WTC11 (cell line): ENCODE data around the gene PLA2G4E. TPM values are rescaled to one million over a fixed set of nuclear protein-coding genes. Genes with fewer than 3 reads are reported as not detected.

ENCODE experiments used
- ATAC-seq: fragments of 200-7000 bp; cut with Tn5 transposase; 2 replicates; pipeline ENCODE4 v1.10.0; 2021; ENCODE audit warnings: mild to moderate bottlenecking, moderate library complexity
- CTCF ChIA-PET: fragments of 300-600 bp; sonication (Branson Sonifier 250); formaldehyde crosslinking; loops from one replicate; lab custom pipeline; 2021; ENCODE audit warnings: antibody characterized with exemption; lab: Charles Lee
- POLR2A ChIA-PET: fragments of 350-600 bp; sonication (Branson Sonifier 250); formaldehyde crosslinking; loops from one replicate; lab custom pipeline; 2021; ENCODE audit warnings: antibody characterized with exemption; lab: Charles Lee
- DNase-seq: peaks from one replicate; pipeline ENCODE4 v3.0.0; 2021; ENCODE audit warnings: low spot score
- H3K27ac Mint-ChIP-seq: 2 replicates; pipeline ENCODE4 v1.8.0; 2021; ENCODE audit warnings: mixed read lengths
- H3K27me3 Mint-ChIP-seq: 2 replicates; pipeline ENCODE4 v1.8.0; 2021; ENCODE audit warnings: low read depth, mild to moderate bottlenecking, moderate library complexity, mixed read lengths
- H3K36me3 Mint-ChIP-seq: 2 replicates; pipeline ENCODE4 v1.8.0; 2021; ENCODE audit warnings: mixed read lengths
- H3K4me1 Mint-ChIP-seq: 2 replicates; pipeline ENCODE4 v1.8.0; 2022; ENCODE audit warnings: mixed read lengths
- H3K4me3 Mint-ChIP-seq: 2 replicates; pipeline ENCODE4 v1.8.0; 2021; ENCODE audit warnings: mild to moderate bottlenecking, moderate library complexity, mixed read lengths
- H3K9me3 Mint-ChIP-seq: 2 replicates; pipeline ENCODE4 v1.8.0; 2021; ENCODE audit warnings: mixed read lengths
- AFF4 ChIP-seq: sonication (generic); formaldehyde crosslinking; IDR thresholded peaks from 2 replicates; pipeline ENCODE4 v1.8.1; 2023; ENCODE audit warnings: mild to moderate bottlenecking, missing genetic modification reagents, borderline replicate concordance
- ATF1 ChIP-seq: sonication (generic); formaldehyde crosslinking; IDR thresholded peaks from 2 replicates; pipeline ENCODE4 v1.8.1; 2023; ENCODE audit warnings: mild to moderate bottlenecking, moderate library complexity, missing genetic modification reagents
- ATF2 ChIP-seq: sonication (generic); formaldehyde crosslinking; IDR thresholded peaks from 2 replicates; pipeline ENCODE4 v1.8.1; 2022; ENCODE audit warnings: low read depth, missing genetic modification reagents, borderline replicate concordance
- ATF3 ChIP-seq: sonication (generic); formaldehyde crosslinking; conservative IDR thresholded peaks from 2 replicates; pipeline ENCODE4 v1.8.1; 2022; ENCODE audit warnings: mild to moderate bottlenecking, missing genetic modification reagents
- CTCF ChIP-seq: fragments of 200-600 bp; IDR thresholded peaks from 2 replicates; pipeline ENCODE4 v1.8.0; 2022; ENCODE audit warnings: antibody characterized with exemption
- ELF4 ChIP-seq: sonication (generic); formaldehyde crosslinking; IDR thresholded peaks from 2 replicates; pipeline ENCODE4 v1.8.1; 2022; ENCODE audit warnings: low read depth, mild to moderate bottlenecking, moderate library complexity, missing genetic modification reagents
- ERG ChIP-seq: fragments of 250-450 bp; sonication (Bioruptor Pico); IDR thresholded peaks from 2 replicates; pipeline ENCODE4 v1.8.0; 2021; ENCODE audit warnings: mild to moderate bottlenecking
- GABPB1 ChIP-seq: sonication (generic); formaldehyde crosslinking; IDR thresholded peaks from 2 replicates; pipeline ENCODE4 v1.8.1; 2023; ENCODE audit warnings: mild to moderate bottlenecking, missing genetic modification reagents
- HMGXB4 ChIP-seq: sonication (generic); formaldehyde crosslinking; IDR thresholded peaks from 2 replicates; pipeline ENCODE4 v1.8.1; 2023; ENCODE audit warnings: mild to moderate bottlenecking, moderate library complexity, missing genetic modification reagents
- IRF2 ChIP-seq: sonication (generic); formaldehyde crosslinking; IDR thresholded peaks from 2 replicates; pipeline ENCODE4 v1.8.0; 2022; ENCODE audit warnings: low read depth, missing genetic modification reagents, borderline replicate concordance
- SP1 ChIP-seq: sonication (generic); formaldehyde crosslinking; conservative IDR thresholded peaks from 2 replicates; pipeline ENCODE4 v1.8.1; 2022; ENCODE audit warnings: missing genetic modification reagents
- STAT6 ChIP-seq: sonication (generic); formaldehyde crosslinking; conservative IDR thresholded peaks from 2 replicates; pipeline ENCODE4 v1.8.1; 2023; ENCODE audit warnings: mild to moderate bottlenecking, low read depth, missing genetic modification reagents, moderate library complexity
- TEAD1 ChIP-seq: sonication (generic); formaldehyde crosslinking; IDR thresholded peaks from 2 replicates; pipeline ENCODE4 v1.8.0; 2022; ENCODE audit warnings: mild to moderate bottlenecking, missing genetic modification reagents
- USF2 ChIP-seq: sonication (generic); formaldehyde crosslinking; IDR thresholded peaks from 2 replicates; pipeline ENCODE4 v1.8.1; 2023; ENCODE audit warnings: mild to moderate bottlenecking, missing genetic modification reagents, moderate library complexity
- ZNF138 ChIP-seq: sonication (generic); formaldehyde crosslinking; conservative IDR thresholded peaks from 2 replicates; pipeline ENCODE4 v1.8.1; 2022; ENCODE audit warnings: mild to moderate bottlenecking, moderate library complexity, missing genetic modification reagents
- ZNF219 ChIP-seq: sonication (generic); formaldehyde crosslinking; IDR thresholded peaks from 2 replicates; pipeline ENCODE4 v1.8.0; 2023; ENCODE audit warnings: missing genetic modification reagents, mild to moderate bottlenecking, borderline replicate concordance
- ZNF263 ChIP-seq: sonication (generic); formaldehyde crosslinking; IDR thresholded peaks from 2 replicates; pipeline ENCODE4 v1.8.1; 2022; ENCODE audit warnings: low read depth, mild to moderate bottlenecking, moderate library complexity, missing genetic modification reagents
- ZNF416 ChIP-seq: fragments of 250-450 bp; sonication (Bioruptor Pico); IDR thresholded peaks from 2 replicates; pipeline ENCODE4 v1.9.0; 2021; ENCODE audit warnings: mild to moderate bottlenecking, inconsistent platforms
- total RNA-seq: library from RNA; stranded (reverse); gene quantifications from 3 replicates; pipeline ENCODE4 v1.2.3, GENCODE V29; 2021

The PLA2G4E gene
- total RNA-seq, 1 experiment from 2014 or later, result not detected

GRCh38 chr15:41958002-41958420 lies 62.8 kb downstream of the PLA2G4E start:
- Mint-ChIP-seq H3K4me3 (no peak overlapping the region), H3K27ac (peak overlapping the region; percentile 44; the same call in 1 of the 2 replicates), H3K4me1 (peaks cover 19% of the 10 kb centered on the region), H3K9me3 (peaks cover 9% of the 10 kb centered on the region), H3K36me3 (peaks cover 20% of the 10 kb centered on the region), H3K27me3 (no peaks in the 10 kb centered on the region)
- POLR2A ChIA-PET, result no interaction called here
- no peak for DNase-seq
- no peak for ATAC-seq
- CTCF ChIA-PET, result no interaction called here
- TF ChIP-seq TEAD1 (CRISPR knock-in tag), result no peak
- no peak for TF ChIP-seq ATF1 (CRISPR knock-in tag)
- no peak for TF ChIP-seq IRF2 (CRISPR knock-in tag)
- TF ChIP-seq ATF3 (CRISPR knock-in tag), result no peak
- TF ChIP-seq GABPB1 (CRISPR knock-in tag), result no peak
- TF ChIP-seq SP1 (CRISPR knock-in tag), result no peak
- TF ChIP-seq HMGXB4 (CRISPR knock-in tag), result no peak
- TF ChIP-seq, all 79 proteins: peak for 0

- POLR2A ChIA-PET, result no interaction called here
- DNase-seq, result no peak
- H3K27me3 Mint-ChIP-seq, result no peaks in the 10 kb centered on the region
- H3K27ac Mint-ChIP-seq, result peak overlapping the region; percentile 69
- H3K36me3 Mint-ChIP-seq, result peaks cover 20% of the 10 kb centered on the region
- H3K4me3 Mint-ChIP-seq, result no peak overlapping the region
- peaks cover 6% of the 10 kb centered on the region for H3K9me3 Mint-ChIP-seq
- H3K4me1 Mint-ChIP-seq, result peaks cover 19% of the 10 kb centered on the region
- ATAC-seq, result no peak
- CTCF ChIA-PET, result interaction anchor here (0.6 to 2.3 kb wide), 6 partner anchors 10 to 127 kb away, joined by 3 to 17 read pairs (median 6); partner anchors contain the start of gene EHD4
- no peak for TF ChIP-seq ZNF416 (CRISPR knock-in tag)
- TF ChIP-seq ZNF138 (CRISPR knock-in tag), result no peak
- TF ChIP-seq AFF4 (CRISPR knock-in tag), result no peak
- TF ChIP-seq ZNF263 (CRISPR knock-in tag), result no peak
- TF ChIP-seq SP1 (CRISPR knock-in tag), result no peak
- no peak for TF ChIP-seq STAT6 (CRISPR knock-in tag)
- TF ChIP-seq ZNF219 (CRISPR knock-in tag), result no peak
- TF ChIP-seq CTCF, result no peak
- no peak for TF ChIP-seq ATF2 (CRISPR knock-in tag)
- no peak for TF ChIP-seq ELF4 (CRISPR knock-in tag)
- TF ChIP-seq USF2 (CRISPR knock-in tag), result no peak
- no peak for TF ChIP-seq ERG (CRISPR knock-in tag)
Observed at GRCh38 chr15:41957021-41957897, 63.6 kb downstream of the PLA2G4E start.
